Measurements from ENCODE around the gene INTS1.
A peak's percentile ranks its signal among the peaks of the same experiment; 100 is the strongest.

INTS1 gene

DNA sequence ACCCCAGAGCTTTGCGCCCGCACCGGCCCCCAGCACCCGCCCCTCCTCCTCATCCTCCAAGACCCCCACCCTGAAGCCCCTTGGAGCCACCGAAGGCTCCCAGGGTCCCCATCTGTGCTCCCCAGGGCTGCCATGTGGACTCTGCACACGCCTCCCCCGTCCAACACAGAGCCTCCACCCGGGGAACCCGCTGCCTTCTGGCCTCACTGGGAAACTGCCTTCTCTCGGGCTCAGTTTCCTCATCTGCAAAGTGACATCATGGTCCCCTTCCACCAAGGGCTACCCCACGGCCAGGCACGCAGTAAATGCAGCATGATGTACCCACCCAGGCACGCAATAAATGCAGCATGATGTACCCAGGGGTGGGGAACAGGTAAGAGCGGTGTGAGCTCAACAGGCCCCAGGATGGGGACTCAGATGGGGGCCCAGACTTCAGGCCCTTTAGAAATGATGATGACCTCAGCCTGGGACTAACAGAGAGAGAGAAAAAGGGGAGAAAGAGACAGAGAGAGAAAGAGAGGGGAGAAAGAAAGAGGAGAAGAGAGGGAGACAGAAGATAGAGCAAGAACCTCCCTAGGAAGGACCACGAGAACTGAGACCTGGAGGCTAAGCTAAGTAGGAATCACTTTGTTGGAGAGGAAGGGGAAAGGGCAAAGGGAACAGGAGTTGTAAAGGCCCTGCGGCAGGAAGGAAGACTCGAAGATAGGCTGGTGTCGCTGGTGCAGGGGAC is 42.4 kb downstream of the INTS1 start:
- no peak for DNase-seq (ENCODE audit: low read depth)

DNA sequence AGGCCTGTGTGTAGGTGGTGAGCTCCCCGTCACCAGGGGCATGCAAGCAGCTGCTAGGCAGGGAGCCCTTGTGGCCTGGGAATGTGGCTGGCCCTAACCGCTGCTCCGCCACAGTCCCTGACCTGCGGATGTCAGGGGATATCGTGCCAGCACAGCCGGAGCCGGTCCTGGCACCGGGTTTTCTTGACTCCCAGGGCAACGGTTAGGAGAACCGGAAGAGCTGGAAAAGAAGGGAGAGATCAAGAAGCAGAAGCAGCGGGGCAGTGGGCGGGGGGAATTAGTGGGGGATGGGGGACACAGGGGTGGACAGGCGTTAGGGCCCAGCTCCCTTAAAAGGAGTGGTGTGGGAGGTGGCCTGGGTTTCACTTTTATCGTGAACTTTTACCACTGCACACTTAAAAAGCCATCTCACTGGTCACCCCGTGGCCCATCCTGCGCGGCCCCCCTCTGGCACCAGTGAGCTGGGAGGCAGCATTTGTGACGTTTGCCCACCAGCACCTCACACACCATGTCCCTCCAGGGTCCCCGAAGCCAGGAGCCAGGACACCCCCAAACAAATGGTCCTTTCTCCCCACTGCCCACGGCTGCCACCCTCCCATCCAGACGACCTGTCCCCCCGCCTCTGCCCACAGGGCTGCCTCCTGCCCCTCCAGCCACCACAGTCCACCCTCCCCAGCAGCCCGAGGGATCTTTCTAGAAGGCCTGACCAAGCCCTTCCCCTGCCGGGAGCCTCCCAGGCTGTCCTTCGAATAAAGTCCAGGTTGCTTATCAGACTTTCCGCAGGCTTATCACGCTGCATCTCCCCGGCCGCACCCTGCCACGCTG is 43.2 kb downstream of the INTS1 start:
- peak; percentile 53 for DNase-seq (ENCODE audit: low read depth)

DNA sequence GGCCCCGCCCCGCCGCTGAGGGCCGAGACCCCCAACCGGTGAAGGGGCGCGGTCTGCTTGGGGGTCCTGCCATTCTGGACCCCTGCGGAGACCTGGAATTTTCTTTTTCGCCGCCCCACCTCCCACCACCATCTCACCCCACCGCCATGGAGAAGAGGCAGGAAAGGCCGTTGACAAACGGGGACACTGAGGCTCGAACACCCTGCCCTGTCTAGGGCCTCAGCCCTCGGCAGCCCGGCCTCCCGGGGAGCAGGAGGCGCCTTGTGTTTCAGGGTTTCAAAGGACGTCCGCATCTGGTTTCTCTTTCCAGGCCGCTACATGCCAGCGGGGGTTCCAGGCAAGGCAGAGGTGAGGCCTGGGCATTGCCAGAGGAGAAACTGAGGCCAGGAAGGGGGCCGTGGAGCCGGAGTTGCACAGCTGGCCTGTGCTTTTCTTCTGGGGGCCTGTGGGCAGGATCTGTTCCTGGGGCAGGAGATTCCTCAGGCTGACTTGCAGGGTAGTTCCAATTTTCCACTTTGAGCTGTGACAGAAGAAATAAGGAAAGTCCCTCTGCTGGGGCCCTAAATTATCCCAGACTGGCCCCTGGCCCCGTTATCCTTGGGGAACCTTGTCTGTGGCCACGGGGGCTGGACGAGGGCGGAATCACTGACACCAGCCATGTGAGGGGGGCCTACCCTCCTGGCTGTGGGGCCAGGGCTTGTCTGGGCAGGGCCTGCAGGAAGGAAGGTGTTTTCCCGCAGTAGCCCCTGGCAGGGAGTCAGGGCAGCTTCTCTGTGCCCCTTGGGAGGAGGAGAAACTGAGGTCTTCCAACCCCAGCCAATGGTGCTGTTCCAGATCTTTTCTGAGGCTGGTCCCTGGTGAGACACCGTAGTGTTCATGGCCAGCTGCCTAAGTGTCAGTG is 44.0 kb downstream of the INTS1 start:
- no peak for DNase-seq (ENCODE audit: low read depth)

DNA sequence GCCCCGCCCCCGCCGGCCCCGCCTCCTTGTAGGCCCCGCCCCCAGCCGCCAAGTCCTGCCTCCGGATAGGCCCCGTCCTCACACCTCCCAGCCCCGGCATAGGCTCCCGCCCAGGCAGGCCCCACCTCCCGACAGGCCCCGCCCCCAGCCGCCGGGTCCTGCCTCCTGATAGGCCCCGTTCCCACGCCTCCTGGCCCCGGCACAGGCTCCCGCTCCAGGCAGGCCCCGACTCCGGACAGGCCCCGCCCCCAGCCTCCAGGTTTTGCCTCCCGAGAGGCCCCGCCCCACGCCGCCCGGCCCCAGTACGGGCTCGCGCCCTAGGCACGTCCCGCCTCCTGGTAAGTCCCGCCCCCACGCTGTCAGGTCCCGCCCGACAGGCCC is 44.7 kb downstream of the INTS1 start:
- peak; percentile 77 for DNase-seq (ENCODE audit: low read depth)

DNA sequence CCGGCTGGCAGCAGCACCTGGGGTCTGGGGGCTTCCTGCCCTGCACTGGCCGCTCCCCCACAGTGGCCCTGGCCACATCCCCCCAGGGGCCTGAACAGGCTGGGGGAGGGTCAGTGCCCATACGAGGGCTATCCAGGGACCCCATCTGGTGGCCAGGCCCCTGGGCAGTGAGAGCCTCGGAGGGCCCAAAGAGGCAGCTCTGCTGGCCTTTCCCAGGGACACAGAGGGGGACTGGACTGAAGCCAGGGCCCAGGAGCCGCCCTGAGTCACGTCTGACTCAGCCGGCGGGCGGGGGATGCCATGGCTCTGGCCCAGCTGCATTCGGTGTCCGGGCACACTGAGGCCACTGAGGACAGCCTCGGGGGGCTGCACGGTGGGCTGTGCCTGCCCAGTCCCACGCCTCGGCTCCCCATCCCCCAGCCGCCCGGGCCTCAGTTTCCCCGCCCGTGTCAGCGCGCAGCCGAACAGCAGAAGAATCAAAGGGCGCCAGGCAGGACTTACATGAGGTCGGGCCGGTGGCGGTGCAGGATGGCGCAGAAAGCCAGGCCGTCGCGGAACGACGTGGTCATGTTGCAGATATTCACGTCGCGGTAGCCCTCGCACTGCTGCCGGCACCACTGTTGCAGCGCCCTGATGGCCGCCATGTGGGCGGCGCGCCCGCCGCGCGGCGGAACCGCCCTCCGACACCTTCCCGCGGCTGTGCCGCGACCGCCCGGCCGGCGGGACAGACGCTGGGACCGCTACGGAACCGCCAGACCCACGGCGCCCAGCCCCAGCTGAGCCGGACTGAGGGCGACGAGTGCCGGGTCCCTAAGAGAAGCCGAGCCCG is 45.3 kb downstream of the INTS1 start, which contains the start of gene MICALL2:
Gene MICALL2, minus strand, starts transcription at position 788 of the 829 bp plus-strand sequence. Its CDS starts 144 bp downstream, at position 644.
- peak; percentile 42 for DNase-seq (ENCODE audit: low read depth)

DNA sequence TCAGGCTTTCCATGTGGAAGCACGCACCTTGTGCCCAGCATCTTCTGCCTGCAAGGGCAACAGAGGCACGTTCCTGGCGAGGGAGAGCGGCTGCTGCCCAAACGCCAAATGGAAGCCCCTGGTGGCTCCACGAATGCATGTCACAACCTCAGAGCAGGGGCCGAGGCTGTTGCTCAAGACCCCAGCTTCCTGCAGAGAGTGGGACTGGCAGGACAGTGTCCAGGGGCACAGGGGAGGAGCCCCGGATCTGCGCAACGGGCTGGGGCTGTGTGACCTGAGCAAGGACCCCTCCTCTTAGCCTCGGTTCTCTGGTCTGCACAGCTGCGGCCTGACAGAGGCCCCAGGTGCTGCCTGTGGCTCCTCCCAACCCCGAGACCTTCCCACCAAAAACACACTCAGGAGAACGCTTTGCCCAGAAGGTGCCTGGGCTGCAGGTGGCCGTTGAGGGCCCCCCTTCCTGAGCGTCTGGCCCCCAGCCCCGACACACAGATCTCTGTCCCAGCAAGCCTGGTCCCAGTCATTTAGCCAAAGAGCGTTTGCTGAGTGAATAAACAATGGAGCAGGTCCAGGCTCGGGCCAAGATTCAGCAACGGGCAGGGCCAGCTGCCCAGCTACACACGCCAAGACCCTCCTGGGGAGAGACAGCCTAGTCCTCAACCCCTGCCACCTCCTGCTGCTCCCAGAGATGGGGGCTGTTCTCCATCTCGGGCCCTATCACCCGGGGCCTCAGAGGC is 46.1 kb downstream of the INTS1 start:
- DNase-seq (ENCODE audit: low read depth), result no peak

DNA sequence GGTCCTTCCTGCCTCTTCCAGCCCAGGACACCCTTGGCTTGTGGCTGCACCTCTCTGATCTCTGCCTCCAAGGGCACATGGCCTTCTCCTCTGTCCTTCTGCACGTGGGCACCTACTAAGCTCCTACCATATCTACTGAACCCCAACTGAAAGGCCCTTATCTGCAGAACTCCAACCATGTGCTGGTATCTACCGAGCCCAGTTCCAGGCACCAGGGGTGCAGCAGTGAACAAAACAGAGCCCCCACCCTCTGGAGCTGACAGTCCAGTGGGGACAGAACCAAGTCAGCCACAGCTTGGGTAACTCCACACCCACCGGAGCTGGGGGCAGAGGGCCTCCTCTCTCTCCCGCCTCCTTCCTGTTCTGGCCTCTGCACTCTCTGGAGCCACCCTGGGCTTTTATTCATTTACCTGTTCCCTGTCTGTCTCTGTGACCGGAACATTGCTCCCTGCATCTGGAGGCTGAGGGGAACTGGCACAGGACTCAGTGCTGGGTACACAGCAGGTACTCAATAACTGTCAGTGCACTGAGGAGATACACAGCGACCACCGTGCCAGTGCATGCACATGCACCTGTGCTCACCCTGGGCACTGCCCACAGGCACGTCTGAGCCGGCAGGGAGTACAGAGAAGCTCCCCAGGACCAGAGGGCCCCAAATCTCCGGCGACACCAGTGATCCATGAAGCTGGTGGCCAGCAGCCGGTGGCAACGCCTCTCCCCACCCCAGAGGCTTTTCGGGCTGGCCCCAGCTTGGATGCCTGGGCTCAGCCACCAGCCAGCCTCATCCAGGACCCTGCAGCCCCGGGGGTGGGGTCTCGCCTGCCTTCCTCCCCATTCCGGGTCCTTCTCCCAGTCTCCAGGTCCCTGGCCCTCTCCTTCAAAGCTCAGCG is 46.9 kb downstream of the INTS1 start:
- no peak for DNase-seq (ENCODE audit: low read depth)

DNA sequence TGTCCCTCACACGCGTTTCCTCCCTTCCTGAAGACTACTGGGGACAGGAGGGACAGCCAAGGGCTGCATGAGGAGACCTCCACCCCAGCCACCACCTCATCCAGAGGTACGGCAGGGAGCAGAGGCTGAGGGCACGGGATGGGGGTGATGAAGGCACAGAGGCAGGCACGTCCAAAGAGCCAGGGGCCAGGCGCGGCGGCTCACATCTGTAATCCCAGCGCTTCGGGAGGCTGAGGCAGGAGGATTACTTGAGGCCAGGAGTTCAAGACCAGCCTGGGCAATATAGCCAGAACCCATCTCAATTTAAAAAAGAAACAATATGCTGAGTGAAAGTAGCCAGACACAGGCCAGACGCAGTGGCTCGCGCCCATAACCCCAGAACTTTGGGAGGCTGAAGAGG is 48.2 kb downstream of the INTS1 start:
- no peak for DNase-seq (ENCODE audit: low read depth)

DNA sequence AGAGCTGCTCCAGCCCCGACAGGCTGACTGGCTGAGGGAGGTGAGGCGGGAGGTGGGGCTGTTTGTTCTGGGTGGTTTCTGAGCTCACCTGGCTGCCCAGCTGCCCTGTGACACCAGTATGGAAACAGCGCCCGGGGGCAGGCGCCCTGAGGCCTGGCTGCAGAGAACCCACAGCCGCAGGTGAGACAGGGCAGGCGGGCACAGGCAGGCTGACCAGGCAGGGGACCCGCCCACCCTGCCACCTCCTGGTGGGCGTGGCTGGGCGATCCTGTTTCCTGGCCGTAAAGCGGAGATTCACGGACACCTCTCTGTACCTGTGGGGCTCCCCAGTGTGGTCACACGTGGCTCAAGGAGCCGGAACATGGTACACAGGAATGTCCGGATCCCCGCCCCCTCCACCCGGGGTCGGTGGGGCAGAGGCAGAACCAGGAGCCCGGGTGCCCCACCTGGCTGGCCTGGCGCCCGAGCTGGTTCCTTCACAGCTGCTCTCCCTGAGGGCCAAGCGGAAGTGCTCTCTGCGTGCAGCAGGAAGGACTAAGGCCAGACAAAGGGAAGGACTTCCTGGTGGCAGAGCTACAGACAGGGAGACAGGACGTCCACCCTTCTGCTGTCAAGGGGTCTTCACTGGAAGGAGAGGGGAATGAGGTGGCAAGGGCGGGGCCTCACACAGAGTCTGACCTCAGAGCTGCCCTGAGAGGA is 48.8 kb downstream of the INTS1 start:
- no peak for DNase-seq (ENCODE audit: low read depth)

DNA sequence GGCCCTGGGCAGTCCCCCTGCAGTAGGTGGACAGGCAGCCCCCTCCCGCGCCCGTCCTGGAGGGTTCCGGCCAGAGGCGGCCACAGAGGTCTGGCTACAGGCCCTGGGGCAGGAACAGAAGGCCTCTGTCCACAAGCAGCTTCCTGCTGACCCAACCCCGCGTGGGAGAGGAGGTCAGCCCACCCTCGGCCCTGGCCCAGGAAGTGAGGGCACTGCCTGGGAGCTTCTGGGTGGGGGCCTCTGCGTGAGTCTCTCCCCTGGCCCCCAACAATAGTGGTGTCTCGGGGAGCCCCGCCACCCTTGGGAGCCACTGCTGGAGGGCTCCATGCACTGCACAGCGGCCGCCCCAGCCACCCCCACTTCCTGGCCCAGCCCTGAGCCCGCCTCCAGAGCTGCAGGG is 49.6 kb downstream of the INTS1 start:
- no peak for DNase-seq (ENCODE audit: low read depth)

DNA sequence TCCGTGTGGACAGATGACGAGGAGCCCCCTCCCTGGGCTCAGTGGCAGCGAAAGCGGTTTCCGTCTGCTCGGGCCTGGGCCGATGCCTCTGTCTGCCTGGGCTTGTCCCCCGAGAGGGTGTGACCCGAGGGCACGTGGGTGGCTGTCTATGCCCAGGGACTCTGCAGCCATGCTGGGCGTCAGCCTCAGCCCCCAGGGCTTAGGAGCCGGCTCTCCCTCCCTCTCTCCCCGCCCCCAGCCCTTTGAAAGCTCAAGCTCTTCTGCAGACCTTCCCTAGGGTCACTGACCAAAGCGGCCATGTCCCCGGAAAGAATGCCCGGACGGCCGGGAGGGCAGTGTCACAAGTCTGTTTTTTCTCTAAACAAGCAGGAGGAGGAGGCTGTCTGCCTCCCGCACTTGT is 52.0 kb downstream of the INTS1 start:
- no peak for DNase-seq (ENCODE audit: low read depth)

DNA sequence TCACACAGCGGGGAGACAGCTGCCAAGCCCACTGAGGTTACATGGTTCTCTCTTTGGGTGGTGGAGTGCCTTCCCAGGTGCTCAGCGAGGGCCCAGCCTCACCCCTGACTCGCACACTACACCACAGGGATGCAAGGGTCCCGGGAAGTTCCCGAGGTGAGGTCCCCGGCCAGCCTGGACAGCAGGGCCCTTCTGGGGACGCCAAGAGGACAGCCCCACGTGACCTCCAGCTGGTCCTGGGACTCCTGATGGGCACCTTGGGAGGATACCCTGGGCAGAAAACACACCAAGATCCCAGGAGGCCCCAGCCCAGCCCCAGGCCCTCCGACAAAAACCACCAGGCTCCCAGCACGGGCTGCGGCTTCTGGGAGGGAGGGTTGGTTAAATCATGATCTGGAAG is 53.2 kb downstream of the INTS1 start:
- no peak for DNase-seq (ENCODE audit: low read depth)

DNA sequence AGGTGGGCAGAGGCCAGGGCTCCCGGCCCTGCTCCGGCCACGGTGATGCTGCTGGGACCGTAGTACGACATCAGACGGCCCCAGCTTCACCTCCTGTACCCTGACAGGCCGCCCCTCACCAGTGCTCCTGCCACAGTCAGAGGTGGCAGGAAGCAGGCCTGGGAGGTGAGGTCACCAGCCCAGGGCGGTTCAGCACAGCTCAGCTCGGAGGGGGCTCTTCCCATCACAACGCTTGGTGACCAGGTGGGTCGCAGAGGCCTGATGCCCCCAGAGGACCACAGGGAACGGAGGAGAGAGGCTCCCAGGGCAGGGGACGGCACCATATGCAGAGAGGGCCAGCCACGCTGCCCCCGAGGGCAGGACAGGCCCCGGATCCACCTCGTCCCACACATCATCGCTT is 53.8 kb downstream of the INTS1 start:
- DNase-seq (ENCODE audit: low read depth), result no peak

DNA sequence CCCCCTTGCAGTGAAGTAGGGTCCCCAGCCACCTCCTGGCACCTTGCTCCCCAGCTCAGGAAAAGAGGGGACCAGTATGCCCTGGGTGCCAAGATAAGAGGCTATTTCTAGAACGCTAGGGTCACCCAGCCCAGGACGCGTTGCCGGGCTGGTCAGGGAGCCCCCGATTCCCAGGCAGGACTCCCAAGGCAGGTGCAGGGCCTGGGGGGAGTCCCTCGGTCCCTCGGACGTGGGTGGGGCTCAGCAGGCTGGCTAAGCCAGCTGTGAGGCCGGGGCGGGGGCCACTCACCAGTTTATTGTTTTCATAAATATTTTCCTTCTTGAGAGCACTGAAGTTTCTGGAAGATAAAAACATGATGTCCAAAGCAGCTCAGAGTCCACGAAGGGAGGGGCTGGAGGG is 54.2 kb downstream of the INTS1 start:
- DNase-seq (ENCODE audit: low read depth), result no peak

DNA sequence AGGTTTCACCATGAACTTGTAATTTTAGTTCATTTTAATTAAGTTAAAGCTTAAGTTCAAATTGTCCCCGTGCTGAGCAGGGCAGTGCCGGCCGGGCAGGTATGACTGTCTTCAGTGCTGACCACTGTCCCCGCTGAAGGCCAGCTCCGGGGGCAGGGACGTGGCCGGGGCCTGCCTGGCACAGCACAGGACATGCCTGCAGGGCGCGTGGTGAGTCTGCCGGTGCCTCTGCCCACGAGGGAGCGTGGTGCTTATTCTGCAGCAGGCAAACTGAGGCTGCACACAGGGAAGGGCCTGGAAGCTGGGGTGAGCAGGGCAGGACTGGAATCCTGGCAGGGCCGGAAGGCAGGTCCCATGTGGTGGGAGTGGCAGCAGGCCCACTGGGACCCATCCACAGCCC is 54.7 kb downstream of the INTS1 start:
- DNase-seq (ENCODE audit: low read depth), result no peak

DNA sequence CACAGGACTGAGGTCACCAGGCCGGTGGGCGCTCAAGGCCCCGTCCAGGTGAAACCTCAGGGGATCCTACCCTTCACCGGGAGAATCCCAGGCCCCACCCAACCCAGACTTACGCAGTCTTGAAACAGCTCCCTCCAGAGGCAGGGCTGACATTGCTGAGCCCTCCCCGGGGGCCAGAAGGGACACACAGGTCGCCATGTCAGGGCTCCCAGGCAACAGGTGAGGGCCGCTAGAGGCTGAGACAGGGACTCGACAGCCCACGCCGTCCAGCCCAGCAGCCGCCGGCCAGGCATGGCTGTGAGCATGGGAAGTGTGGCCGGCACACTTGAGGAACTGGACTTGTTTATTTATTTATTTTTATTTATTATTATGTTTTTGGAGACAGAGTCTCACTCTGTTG is 55.2 kb downstream of the INTS1 start:
- DNase-seq (ENCODE audit: low read depth), result no peak

DNA sequence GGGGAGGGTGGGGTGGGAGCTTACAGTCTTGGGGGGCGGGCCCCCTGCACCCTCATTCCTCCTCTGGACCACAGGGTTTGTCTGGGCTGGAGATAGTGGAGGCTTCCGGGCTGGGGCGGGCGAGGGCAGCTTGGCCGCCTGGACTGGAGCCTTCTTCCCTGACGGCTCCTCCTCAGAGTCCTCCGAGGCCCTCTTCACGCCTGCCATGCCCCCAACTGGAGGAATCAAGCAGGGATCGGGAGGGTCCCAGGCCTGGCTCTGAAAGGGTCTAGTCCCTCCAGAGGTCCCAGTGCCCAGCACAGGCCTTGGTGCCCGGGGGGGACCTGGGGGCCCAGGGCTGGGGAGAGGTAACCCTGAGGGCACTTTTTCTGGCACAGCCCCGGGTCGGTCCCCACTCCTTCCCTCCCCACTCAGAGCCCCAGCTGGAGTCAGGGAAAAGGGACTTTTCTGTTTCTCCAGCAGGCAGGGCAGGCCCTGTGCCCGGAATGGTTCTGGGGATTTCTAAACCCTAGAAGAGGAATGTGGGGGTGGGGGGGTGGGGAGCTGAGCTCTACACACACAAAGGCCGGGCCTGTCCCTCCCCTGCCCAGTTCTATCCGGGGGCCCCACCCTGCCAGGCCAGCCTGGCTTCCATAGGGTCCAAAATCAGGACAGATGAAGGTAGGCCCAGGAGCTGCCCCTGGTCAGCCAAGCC is 56.5 kb downstream of the INTS1 start:
- no peak for DNase-seq (ENCODE audit: low read depth)

DNA sequence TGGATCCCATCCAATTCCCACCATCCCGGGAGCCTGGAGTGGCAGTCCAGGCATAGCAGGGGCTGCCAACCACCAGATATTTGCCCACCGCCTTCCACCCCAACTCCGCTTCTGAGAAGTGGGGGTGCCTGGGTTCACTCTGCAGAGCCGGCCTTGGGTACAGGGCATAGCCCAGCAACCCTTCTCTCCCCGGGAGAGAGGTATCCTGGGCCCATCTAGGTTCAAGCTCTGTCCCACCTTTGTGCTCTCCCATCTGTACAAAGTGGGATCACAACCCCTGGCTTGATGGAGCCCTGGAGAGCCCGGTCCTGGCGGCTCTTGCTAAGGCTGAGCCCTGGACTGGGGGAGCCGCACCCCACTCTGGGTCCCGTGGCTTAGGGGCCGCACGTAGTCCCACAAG is 57.1 kb downstream of the INTS1 start:
- DNase-seq (ENCODE audit: low read depth), result no peak

DNA sequence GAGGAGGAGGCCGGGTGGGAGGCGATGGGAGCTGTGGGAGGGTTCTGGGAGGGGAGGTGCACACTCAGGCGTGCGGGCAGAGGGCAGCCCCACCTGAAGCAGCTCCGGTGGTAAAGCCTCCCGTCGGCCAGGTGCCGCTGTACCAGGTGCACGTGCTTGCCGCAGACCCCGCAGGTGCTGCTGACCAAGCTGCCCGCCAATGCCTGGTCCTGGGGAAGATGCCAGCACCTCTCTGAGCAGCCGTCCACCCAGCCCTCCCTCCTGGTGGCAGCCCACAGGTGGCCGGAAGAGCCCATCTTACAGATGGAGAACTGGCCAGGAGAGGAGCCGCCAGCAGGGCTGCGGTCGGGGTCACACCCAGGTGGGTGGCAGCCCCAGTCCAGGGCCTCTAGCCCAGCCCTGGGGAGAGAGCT is 57.6 kb downstream of the INTS1 start:
- DNase-seq (ENCODE audit: low read depth), result no peak

Measured in GM04503 (cell line).